Measurements from ENCODE around the gene EGFLAM. TPM values are rescaled to one million over a fixed set of nuclear protein-coding genes. Genes with fewer than 3 reads are reported as not detected.

EGFLAM gene
- polyA plus RNA-seq, 1 donor from 2014 or later: not detected

- Histone ChIP-seq H3K79me2 (replicated peaks; ENCODE audit: insufficient read depth, low read length) (no peaks in the 10 kb centered on the region), H3K36me3 (ENCODE audit: insufficient read depth, low read length) (no peaks in the 10 kb centered on the region), H3K27me3 (ENCODE audit: insufficient read depth, low read depth, low read length) (no peaks in the 10 kb centered on the region), H3K4me2 (ENCODE audit: low read length) (no peak overlapping the region), H3K27ac (ENCODE audit: low read length) (no peak overlapping the region), H3K9ac (ENCODE audit: low read length) (no peak overlapping the region), H2AFZ (ENCODE audit: low read depth, low read length) (no peak overlapping the region), H3K9me2 (ENCODE audit: insufficient read depth, low read length) (no peaks in the 10 kb centered on the region), H3K4me3 (ENCODE audit: low read length) (no peak overlapping the region), H4K20me1 (ENCODE audit: insufficient read depth) (no peaks in the 10 kb centered on the region), H3K9me3 (ENCODE audit: low read length) (no peaks in the 10 kb centered on the region), H3F3A (ENCODE audit: insufficient read depth, low read length, poor library complexity, severe bottlenecking) (no peaks in the 10 kb centered on the region)
- TF ChIP-seq, protein P1, sequence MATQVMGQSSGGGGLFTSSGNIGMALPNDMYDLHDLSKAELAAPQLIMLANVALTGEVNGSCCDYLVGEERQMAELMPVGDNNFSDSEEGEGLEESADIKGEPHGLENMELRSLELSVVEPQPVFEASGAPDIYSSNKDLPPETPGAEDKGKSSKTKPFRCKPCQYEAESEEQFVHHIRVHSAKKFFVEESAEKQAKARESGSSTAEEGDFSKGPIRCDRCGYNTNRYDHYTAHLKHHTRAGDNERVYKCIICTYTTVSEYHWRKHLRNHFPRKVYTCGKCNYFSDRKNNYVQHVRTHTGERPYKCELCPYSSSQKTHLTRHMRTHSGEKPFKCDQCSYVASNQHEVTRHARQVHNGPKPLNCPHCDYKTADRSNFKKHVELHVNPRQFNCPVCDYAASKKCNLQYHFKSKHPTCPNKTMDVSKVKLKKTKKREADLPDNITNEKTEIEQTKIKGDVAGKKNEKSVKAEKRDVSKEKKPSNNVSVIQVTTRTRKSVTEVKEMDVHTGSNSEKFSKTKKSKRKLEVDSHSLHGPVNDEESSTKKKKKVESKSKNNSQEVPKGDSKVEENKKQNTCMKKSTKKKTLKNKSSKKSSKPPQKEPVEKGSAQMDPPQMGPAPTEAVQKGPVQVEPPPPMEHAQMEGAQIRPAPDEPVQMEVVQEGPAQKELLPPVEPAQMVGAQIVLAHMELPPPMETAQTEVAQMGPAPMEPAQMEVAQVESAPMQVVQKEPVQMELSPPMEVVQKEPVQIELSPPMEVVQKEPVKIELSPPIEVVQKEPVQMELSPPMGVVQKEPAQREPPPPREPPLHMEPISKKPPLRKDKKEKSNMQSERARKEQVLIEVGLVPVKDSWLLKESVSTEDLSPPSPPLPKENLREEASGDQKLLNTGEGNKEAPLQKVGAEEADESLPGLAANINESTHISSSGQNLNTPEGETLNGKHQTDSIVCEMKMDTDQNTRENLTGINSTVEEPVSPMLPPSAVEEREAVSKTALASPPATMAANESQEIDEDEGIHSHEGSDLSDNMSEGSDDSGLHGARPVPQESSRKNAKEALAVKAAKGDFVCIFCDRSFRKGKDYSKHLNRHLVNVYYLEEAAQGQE (IDR thresholded peaks at IDR 0.05; ENCODE audit: borderline replicate concordance): no peak
These were observed 180.4 kb downstream of the EGFLAM start for GRCh38 chr5:38438757-38439156.

GRCh38 chr5:38441453-38442246, 183.3 kb downstream of the EGFLAM start:
- H2AFZ ChIP-seq (ENCODE audit: low read depth, low read length): no peak overlapping the region
- H3K9me3 ChIP-seq (ENCODE audit: low read length): no peaks in the 10 kb centered on the region
- no peak overlapping the region for H3K4me2 ChIP-seq (ENCODE audit: low read length)
- no peaks in the 10 kb centered on the region for H3K79me2 ChIP-seq (replicated peaks; ENCODE audit: insufficient read depth, low read length)
- no peaks in the 10 kb centered on the region for H3K27me3 ChIP-seq (ENCODE audit: insufficient read depth, low read depth, low read length)
- no peak overlapping the region for H3K9ac ChIP-seq (ENCODE audit: low read length)
- H3F3A ChIP-seq (ENCODE audit: insufficient read depth, low read length, poor library complexity, severe bottlenecking): no peaks in the 10 kb centered on the region
- H3K9me2 ChIP-seq (ENCODE audit: insufficient read depth, low read length): no peaks in the 10 kb centered on the region
- H3K4me3 ChIP-seq (ENCODE audit: low read length): no peak overlapping the region
- no peak overlapping the region for H3K27ac ChIP-seq (ENCODE audit: low read length)
- H4K20me1 ChIP-seq (ENCODE audit: insufficient read depth): no peaks in the 10 kb centered on the region
- no peaks in the 10 kb centered on the region for H3K36me3 ChIP-seq (ENCODE audit: insufficient read depth, low read length)
- no peak for TF ChIP-seq TAF1 (IDR thresholded peaks at IDR 0.05; ENCODE audit: low read depth)
- TF ChIP-seq, protein P1 (IDR thresholded peaks at IDR 0.05; ENCODE audit: borderline replicate concordance): no peak
- TF ChIP-seq EP300 (conservative IDR thresholded peaks at IDR 0.05; ENCODE audit: poor library complexity, severe bottlenecking): peak; percentile 17
- no peak for TF ChIP-seq EZH2 (IDR thresholded peaks at IDR 0.05; ENCODE audit: borderline replicate concordance, insufficient read depth, low read length, poor library complexity, severe bottlenecking)
- TF ChIP-seq, protein P2, sequence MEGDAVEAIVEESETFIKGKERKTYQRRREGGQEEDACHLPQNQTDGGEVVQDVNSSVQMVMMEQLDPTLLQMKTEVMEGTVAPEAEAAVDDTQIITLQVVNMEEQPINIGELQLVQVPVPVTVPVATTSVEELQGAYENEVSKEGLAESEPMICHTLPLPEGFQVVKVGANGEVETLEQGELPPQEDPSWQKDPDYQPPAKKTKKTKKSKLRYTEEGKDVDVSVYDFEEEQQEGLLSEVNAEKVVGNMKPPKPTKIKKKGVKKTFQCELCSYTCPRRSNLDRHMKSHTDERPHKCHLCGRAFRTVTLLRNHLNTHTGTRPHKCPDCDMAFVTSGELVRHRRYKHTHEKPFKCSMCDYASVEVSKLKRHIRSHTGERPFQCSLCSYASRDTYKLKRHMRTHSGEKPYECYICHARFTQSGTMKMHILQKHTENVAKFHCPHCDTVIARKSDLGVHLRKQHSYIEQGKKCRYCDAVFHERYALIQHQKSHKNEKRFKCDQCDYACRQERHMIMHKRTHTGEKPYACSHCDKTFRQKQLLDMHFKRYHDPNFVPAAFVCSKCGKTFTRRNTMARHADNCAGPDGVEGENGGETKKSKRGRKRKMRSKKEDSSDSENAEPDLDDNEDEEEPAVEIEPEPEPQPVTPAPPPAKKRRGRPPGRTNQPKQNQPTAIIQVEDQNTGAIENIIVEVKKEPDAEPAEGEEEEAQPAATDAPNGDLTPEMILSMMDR (IDR thresholded peaks at IDR 0.05; ENCODE audit: poor library complexity, severe bottlenecking): peak; percentile 99
- peak; percentile 99 for TF ChIP-seq RAD21 (conservative IDR thresholded peaks at IDR 0.05)
- TF ChIP-seq SMC3 (conservative IDR thresholded peaks at IDR 0.05; ENCODE audit: poor library complexity): peak; percentile 99
- no peak for TF ChIP-seq MXI1 (conservative IDR thresholded peaks at IDR 0.05; ENCODE audit: poor library complexity, severe bottlenecking)
- TF ChIP-seq POLR2AphosphoS5 (IDR thresholded peaks at IDR 0.05): no peak

All from neural cell (in vitro differentiated cells).